ENCODE measurements around the gene CYP2A7. TPM values are rescaled to one million over a fixed set of nuclear protein-coding genes. Genes with fewer than 3 reads are reported as not detected.

CYP2A7 gene
- total and polyA plus RNA-seq, 9 of the 15 experiments (the other 6 are each of a cell fraction or from before 2014, with no cell fraction given), result 0.22 TPM; not detected in 8

DNA sequence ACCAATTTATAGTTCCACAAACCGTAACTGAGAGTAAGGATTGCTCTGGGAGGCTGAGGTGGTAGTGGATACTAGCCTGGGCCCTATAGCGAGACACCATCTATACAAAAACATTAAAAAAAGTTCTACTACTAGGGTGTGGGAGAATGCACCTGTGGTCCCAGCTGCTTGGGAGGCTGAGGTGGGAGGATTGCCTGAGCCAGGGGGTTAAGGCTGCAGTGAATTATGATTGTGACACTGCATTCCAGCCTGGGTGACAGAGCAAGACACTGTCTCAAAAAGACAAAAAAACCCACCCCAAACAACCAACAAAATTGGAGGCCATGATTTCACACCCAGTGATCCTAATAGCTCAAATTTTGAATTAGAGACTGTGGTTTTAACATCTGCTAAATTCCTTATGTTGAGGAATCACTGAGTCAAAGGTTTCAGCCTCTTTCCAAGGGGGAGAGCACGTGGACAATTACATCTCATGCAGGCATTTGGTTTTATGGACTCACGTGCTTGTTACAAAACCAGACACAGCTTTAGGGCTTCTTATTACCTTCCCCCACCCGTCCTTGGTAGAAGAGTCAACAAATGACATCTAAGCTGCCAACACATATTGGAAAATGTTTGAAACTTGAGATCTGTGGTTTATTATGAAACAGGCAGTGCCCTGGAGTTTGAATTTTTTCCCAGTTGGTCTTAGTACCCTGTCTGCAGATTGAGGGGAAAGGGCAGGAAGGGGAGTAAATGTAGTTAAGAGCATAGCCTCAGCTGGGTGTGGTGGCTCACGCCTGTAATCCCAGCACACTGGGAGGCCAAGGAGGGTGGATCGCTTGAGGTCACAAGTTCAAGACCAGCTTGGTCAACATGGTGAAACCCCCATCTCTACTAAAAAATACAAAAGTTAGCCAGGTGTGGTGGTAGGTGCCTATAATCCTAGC is 50.3 kb downstream of the CYP2A7 start (continued):
- TF ChIP-seq, protein P1, sequence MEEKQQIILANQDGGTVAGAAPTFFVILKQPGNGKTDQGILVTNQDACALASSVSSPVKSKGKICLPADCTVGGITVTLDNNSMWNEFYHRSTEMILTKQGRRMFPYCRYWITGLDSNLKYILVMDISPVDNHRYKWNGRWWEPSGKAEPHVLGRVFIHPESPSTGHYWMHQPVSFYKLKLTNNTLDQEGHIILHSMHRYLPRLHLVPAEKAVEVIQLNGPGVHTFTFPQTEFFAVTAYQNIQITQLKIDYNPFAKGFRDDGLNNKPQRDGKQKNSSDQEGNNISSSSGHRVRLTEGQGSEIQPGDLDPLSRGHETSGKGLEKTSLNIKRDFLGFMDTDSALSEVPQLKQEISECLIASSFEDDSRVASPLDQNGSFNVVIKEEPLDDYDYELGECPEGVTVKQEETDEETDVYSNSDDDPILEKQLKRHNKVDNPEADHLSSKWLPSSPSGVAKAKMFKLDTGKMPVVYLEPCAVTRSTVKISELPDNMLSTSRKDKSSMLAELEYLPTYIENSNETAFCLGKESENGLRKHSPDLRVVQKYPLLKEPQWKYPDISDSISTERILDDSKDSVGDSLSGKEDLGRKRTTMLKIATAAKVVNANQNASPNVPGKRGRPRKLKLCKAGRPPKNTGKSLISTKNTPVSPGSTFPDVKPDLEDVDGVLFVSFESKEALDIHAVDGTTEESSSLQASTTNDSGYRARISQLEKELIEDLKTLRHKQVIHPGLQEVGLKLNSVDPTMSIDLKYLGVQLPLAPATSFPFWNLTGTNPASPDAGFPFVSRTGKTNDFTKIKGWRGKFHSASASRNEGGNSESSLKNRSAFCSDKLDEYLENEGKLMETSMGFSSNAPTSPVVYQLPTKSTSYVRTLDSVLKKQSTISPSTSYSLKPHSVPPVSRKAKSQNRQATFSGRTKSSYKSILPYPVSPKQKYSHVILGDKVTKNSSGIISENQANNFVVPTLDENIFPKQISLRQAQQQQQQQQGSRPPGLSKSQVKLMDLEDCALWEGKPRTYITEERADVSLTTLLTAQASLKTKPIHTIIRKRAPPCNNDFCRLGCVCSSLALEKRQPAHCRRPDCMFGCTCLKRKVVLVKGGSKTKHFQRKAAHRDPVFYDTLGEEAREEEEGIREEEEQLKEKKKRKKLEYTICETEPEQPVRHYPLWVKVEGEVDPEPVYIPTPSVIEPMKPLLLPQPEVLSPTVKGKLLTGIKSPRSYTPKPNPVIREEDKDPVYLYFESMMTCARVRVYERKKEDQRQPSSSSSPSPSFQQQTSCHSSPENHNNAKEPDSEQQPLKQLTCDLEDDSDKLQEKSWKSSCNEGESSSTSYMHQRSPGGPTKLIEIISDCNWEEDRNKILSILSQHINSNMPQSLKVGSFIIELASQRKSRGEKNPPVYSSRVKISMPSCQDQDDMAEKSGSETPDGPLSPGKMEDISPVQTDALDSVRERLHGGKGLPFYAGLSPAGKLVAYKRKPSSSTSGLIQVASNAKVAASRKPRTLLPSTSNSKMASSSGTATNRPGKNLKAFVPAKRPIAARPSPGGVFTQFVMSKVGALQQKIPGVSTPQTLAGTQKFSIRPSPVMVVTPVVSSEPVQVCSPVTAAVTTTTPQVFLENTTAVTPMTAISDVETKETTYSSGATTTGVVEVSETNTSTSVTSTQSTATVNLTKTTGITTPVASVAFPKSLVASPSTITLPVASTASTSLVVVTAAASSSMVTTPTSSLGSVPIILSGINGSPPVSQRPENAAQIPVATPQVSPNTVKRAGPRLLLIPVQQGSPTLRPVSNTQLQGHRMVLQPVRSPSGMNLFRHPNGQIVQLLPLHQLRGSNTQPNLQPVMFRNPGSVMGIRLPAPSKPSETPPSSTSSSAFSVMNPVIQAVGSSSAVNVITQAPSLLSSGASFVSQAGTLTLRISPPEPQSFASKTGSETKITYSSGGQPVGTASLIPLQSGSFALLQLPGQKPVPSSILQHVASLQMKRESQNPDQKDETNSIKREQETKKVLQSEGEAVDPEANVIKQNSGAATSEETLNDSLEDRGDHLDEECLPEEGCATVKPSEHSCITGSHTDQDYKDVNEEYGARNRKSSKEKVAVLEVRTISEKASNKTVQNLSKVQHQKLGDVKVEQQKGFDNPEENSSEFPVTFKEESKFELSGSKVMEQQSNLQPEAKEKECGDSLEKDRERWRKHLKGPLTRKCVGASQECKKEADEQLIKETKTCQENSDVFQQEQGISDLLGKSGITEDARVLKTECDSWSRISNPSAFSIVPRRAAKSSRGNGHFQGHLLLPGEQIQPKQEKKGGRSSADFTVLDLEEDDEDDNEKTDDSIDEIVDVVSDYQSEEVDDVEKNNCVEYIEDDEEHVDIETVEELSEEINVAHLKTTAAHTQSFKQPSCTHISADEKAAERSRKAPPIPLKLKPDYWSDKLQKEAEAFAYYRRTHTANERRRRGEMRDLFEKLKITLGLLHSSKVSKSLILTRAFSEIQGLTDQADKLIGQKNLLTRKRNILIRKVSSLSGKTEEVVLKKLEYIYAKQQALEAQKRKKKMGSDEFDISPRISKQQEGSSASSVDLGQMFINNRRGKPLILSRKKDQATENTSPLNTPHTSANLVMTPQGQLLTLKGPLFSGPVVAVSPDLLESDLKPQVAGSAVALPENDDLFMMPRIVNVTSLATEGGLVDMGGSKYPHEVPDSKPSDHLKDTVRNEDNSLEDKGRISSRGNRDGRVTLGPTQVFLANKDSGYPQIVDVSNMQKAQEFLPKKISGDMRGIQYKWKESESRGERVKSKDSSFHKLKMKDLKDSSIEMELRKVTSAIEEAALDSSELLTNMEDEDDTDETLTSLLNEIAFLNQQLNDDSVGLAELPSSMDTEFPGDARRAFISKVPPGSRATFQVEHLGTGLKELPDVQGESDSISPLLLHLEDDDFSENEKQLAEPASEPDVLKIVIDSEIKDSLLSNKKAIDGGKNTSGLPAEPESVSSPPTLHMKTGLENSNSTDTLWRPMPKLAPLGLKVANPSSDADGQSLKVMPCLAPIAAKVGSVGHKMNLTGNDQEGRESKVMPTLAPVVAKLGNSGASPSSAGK (IDR thresholded peaks at IDR 0.05), result peak; percentile 46; the same call in 1 of the 2 replicates
- TF ChIP-seq SMARCA4 (IDR thresholded peaks at IDR 0.05), result peak; percentile 4; the same call in 1 of the 2 replicates
- no peak for TF ChIP-seq SAFB (IDR thresholded peaks at IDR 0.05; ENCODE audit: borderline replicate concordance, low read depth, low read length)
- peak; percentile 68; the same call in 1 of the 2 replicates for TF ChIP-seq ADNP (tag; IDR thresholded peaks at IDR 0.05)
- 0 out of 2 replicates have a peak, but pooled peaks have one; percentile 25 for TF ChIP-seq MECOM (CRISPR knock-in tag; IDR thresholded peaks at IDR 0.05)
- TF ChIP-seq PTRF (tag; IDR thresholded peaks at IDR 0.05), result no peak
- TF ChIP-seq SMARCA5 (IDR thresholded peaks at IDR 0.05), result peak; percentile 45; the same call in 1 of the 2 replicates
- TF ChIP-seq, protein P2, sequence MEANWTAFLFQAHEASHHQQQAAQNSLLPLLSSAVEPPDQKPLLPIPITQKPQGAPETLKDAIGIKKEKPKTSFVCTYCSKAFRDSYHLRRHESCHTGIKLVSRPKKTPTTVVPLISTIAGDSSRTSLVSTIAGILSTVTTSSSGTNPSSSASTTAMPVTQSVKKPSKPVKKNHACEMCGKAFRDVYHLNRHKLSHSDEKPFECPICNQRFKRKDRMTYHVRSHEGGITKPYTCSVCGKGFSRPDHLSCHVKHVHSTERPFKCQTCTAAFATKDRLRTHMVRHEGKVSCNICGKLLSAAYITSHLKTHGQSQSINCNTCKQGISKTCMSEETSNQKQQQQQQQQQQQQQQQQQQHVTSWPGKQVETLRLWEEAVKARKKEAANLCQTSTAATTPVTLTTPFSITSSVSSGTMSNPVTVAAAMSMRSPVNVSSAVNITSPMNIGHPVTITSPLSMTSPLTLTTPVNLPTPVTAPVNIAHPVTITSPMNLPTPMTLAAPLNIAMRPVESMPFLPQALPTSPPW (CRISPR knock-in tag; IDR thresholded peaks at IDR 0.05), result peak; percentile 20; the same call in 1 of the 2 replicates
- TF ChIP-seq, protein P3, sequence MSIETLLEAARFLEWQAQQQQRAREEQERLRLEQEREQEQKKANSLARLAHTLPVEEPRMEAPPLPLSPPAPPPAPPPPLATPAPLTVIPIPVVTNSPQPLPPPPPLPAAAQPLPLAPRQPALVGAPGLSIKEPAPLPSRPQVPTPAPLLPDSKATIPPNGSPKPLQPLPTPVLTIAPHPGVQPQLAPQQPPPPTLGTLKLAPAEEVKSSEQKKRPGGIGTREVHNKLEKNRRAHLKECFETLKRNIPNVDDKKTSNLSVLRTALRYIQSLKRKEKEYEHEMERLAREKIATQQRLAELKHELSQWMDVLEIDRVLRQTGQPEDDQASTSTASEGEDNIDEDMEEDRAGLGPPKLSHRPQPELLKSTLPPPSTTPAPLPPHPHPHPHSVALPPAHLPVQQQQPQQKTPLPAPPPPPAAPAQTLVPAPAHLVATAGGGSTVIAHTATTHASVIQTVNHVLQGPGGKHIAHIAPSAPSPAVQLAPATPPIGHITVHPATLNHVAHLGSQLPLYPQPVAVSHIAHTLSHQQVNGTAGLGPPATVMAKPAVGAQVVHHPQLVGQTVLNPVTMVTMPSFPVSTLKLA (conservative IDR thresholded peaks at IDR 0.05), result 0 out of 4 replicates have a peak, but pooled peaks of 1 of the 2 experiments have one; percentile 13
- TF ChIP-seq SIN3B (IDR thresholded peaks at IDR 0.05; ENCODE audit: low read depth), result no peak
